Cardiac septum (tissue), 1 donor: ENCODE data around the gene DHRS4. TPM values are rescaled to one million over a fixed set of nuclear protein-coding genes. Genes with fewer than 3 reads are reported as not detected.
"Not testable (repeated sequence)": the region's sequence is repeated elsewhere in the genome, so short reads cannot be mapped to it uniquely, and the experiment has no call there.

Experiments used
- DNase-seq: peaks from one replicate; pipeline ENCODE4 v3.0.0-alpha.2; 2020; ENCODE audit warnings: low spot score
- intact Hi-C: fragments of 100-400 bp; cut with DNase I; formaldehyde crosslinking; loops from one replicate; pipeline ENCODE4 v1.14.0; 2022
- total RNA-seq: library from RNA; stranded (reverse); fragmentation: NEBNext Ultra II Directional; extraction: Animal tissue kit (Norgen Biotek cat#: 25700); gene quantifications from one replicate; pipeline ENCODE4 v1.2.1, GENCODE V29; 2021
- donor health status: DM: no; HTN: no; CAD: no.

DHRS4 gene
- total RNA-seq, 1 donor from 2014 or later: 26.0 TPM

GRCh38 chr14:24012726-24013273 lies 59.2 kb downstream of the DHRS4 start:
- intact Hi-C loops: loop anchor here (5.0 kb wide), 1 partner anchor 80 kb away; the partner anchor contains the start of gene PCK2
- DNase-seq: not testable (repeated sequence)

- intact Hi-C loops: loop anchor here (1.0 to 5.0 kb wide), 3 partner anchors 22 to 78 kb away; partner anchors contain the start of gene PCK2
- DNase-seq: no peak
Measured at GRCh38 chr14:24013654-24014514, 60.3 kb downstream of the DHRS4 start.

- not testable (repeated sequence) for DNase-seq
- intact Hi-C loops: loop anchor here (2.0 kb wide), 1 partner anchor 41 kb away; no protein-coding TSS in a partner anchor
Measured at GRCh38 chr14:24015745-24016144, 62.2 kb downstream of the DHRS4 start.

Other genes with a start within 250 kb of the DHRS4 start
- 26.2 TPM for gene DHRS4L2, start 35.2 kb downstream of the DHRS4 start, total RNA-seq
- gene CARMIL3, start 98.2 kb downstream of the DHRS4 start, total RNA-seq: 0.05 TPM
- gene CPNE6, start 117.8 kb downstream of the DHRS4 start, total RNA-seq: 1.4 TPM
- gene PCK2, start 140.5 kb downstream of the DHRS4 start, total RNA-seq: 2.2 TPM
- gene DCAF11, start 161.0 kb downstream of the DHRS4 start, total RNA-seq: 54.1 TPM
- 2.4 TPM for gene NRL, start 161.2 kb downstream of the DHRS4 start, total RNA-seq
- gene FITM1, start 176.9 kb downstream of the DHRS4 start, total RNA-seq: 112 TPM
- gene PSME1, start 182.4 kb downstream of the DHRS4 start, total RNA-seq: 61.3 TPM
- gene EMC9, start 187.8 kb downstream of the DHRS4 start, total RNA-seq: 14.6 TPM
- gene PSME2, start 192.8 kb downstream of the DHRS4 start, total RNA-seq: 49.7 TPM
- 31.3 TPM for gene RNF31, start 193.7 kb downstream of the DHRS4 start, total RNA-seq
- gene IRF9, start 207.5 kb downstream of the DHRS4 start, total RNA-seq: 44.8 TPM
- gene REC8, start 218.3 kb downstream of the DHRS4 start, total RNA-seq: 5.7 TPM
- gene IPO4, start 235.0 kb downstream of the DHRS4 start, total RNA-seq: 15.7 TPM
- gene TM9SF1, start 241.7 kb downstream of the DHRS4 start, total RNA-seq: 19.1 TPM